ENCODE results near the gene MNT. TPM values are rescaled to one million over a fixed set of nuclear protein-coding genes. Genes with fewer than 3 reads are reported as not detected.

Gene MNT
- polyA plus RNA-seq, 1 donor from 2014 or later = 6.1 TPM

DNA sequence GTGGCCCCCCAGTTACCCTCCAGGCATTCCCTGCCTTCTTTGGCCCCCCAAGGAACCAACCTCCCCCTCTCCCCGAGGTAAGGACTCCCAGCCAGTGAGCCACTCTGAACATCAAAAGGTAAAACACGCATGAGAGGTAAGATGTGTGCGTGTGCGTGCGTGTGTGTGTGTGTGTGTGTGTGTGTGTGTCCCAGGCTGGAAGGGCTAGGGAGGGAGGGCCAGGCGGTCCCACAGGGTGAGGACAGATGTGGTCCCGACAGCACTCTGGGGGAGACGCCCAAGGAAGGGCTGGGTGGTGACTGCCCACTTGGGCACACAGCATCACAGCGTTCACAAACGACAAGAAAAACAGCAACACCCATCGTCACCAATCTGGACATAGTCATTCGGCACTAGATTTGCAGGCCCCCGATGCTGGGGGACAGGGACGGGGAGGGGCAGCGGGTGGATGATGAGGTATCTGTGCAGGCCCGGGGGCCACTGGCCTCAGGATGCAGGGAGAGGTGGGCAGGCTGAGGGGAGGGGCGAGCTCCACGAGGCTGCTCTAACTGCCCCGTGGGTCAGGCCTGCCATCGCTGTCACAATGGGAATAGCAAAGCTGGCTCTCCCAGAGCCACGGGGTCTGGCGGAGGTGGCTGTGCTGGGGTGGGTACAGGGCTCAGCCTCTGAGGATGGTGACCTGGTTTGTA lies 16.3 kb downstream of the MNT start:
- no peaks in the 10 kb centered on the region for H3K36me3 ChIP-seq (ENCODE audit: insufficient read depth, low read length)
- no peak overlapping the region for H3K4me2 ChIP-seq (ENCODE audit: low read length)
- H3K4me3 ChIP-seq (ENCODE audit: low read length) = no peak overlapping the region
- no peaks in the 10 kb centered on the region for H3K9me3 ChIP-seq (ENCODE audit: low read length)
- H3K27ac ChIP-seq (ENCODE audit: low read length) = no peak overlapping the region
- H3K79me2 ChIP-seq (replicated peaks; ENCODE audit: insufficient read depth, low read length) = peaks cover 2% of the 10 kb centered on the region
- no peak overlapping the region for H3K9ac ChIP-seq (ENCODE audit: low read length)
- H3K9me2 ChIP-seq (ENCODE audit: insufficient read depth, low read length) = no peaks in the 10 kb centered on the region
- H3K27me3 ChIP-seq (ENCODE audit: insufficient read depth, low read depth, low read length) = no peaks in the 10 kb centered on the region
- H4K20me1 ChIP-seq (ENCODE audit: insufficient read depth) = peaks cover 4% of the 10 kb centered on the region
- H3F3A ChIP-seq (ENCODE audit: insufficient read depth, low read length, poor library complexity, severe bottlenecking) = no peaks in the 10 kb centered on the region
- TF ChIP-seq EP300 (conservative IDR thresholded peaks at IDR 0.05; ENCODE audit: poor library complexity, severe bottlenecking) = no peak
- H2AFZ ChIP-seq (ENCODE audit: low read depth, low read length) = no peak overlapping the region

DNA sequence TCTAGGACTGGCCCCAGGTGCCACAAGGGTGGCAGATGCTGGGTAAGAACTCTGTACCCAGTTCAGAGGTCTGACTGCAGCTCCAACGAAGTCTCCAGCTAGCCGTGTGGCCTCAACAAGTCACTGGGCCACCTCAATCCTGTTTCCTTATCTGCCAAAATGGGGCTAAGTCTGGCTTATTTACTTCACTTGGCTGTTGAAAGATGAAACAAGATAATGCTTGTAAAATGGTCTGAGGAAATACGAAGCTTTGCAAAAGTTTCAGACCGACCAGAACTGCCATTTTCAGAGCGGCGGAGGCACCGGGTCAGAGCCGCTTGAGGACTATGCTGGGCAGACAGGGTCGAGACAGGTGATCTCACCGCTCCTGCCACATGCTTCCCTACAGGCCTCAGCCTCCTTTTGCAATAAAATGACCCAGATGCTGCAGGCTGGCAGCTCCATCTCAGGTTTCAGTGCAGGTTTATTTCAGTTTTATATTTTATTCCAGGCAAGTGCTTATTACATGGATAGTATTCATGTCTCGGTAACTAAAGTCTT lies 17.2 kb downstream of the MNT start:
- Histone ChIP-seq H3K79me2 (replicated peaks; ENCODE audit: insufficient read depth, low read length) (no peaks in the 10 kb centered on the region), H4K20me1 (ENCODE audit: insufficient read depth) (peaks cover 4% of the 10 kb centered on the region), H3K36me3 (ENCODE audit: insufficient read depth, low read length) (no peaks in the 10 kb centered on the region), H3K4me2 (ENCODE audit: low read length) (no peak overlapping the region), H3F3A (ENCODE audit: insufficient read depth, low read length, poor library complexity, severe bottlenecking) (no peaks in the 10 kb centered on the region), H3K4me3 (ENCODE audit: low read length) (no peak overlapping the region), H2AFZ (ENCODE audit: low read depth, low read length) (no peak overlapping the region), H3K9me2 (ENCODE audit: insufficient read depth, low read length) (no peaks in the 10 kb centered on the region), H3K9ac (ENCODE audit: low read length) (no peak overlapping the region), H3K9me3 (ENCODE audit: low read length) (no peaks in the 10 kb centered on the region), H3K27ac (ENCODE audit: low read length) (no peak overlapping the region), H3K27me3 (ENCODE audit: insufficient read depth, low read depth, low read length) (no peaks in the 10 kb centered on the region)
- TF ChIP-seq POLR2AphosphoS5 (IDR thresholded peaks at IDR 0.05) (no peak), EZH2 (IDR thresholded peaks at IDR 0.05; ENCODE audit: borderline replicate concordance, insufficient read depth, low read length, poor library complexity, severe bottlenecking) (no peak)
- TF ChIP-seq, protein P1, sequence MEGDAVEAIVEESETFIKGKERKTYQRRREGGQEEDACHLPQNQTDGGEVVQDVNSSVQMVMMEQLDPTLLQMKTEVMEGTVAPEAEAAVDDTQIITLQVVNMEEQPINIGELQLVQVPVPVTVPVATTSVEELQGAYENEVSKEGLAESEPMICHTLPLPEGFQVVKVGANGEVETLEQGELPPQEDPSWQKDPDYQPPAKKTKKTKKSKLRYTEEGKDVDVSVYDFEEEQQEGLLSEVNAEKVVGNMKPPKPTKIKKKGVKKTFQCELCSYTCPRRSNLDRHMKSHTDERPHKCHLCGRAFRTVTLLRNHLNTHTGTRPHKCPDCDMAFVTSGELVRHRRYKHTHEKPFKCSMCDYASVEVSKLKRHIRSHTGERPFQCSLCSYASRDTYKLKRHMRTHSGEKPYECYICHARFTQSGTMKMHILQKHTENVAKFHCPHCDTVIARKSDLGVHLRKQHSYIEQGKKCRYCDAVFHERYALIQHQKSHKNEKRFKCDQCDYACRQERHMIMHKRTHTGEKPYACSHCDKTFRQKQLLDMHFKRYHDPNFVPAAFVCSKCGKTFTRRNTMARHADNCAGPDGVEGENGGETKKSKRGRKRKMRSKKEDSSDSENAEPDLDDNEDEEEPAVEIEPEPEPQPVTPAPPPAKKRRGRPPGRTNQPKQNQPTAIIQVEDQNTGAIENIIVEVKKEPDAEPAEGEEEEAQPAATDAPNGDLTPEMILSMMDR (IDR thresholded peaks at IDR 0.05; ENCODE audit: poor library complexity, severe bottlenecking) = no peak

DNA sequence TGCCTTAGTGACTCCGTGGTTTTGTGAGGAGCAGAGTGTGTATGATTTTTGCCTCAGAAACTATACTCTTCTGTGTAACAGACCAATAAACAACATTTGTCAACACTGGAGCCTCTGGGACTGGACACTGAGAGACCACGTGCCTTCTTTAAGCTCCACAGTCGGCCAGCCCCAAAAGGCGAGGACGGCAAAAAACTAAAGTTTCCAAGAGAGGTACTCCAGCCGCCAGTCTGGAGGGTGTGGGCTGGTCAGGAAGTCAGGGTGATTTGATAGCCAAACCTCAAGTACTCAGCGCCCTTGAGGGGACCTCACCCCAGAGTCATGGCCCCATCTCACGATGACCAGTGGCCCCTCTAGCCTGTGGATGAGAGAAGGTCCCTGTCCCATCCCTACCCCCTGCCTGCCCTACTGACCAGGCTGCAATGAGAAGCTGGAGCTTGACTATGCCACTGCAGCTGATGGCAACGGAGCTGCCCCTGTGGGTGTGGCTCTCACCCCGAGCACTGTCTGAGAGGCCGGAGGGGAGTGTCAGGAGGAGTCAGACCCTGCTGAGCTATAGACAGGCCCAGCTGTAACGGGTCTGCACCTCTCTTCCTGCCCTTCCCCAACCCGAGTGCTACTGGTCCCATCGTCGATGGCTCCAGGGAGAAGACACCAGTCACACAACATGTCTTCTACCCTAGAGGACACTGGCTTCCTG lies 19.8 kb downstream of the MNT start:
- H3K9me2 ChIP-seq (ENCODE audit: insufficient read depth, low read length) = no peaks in the 10 kb centered on the region
- TF ChIP-seq, protein P2, sequence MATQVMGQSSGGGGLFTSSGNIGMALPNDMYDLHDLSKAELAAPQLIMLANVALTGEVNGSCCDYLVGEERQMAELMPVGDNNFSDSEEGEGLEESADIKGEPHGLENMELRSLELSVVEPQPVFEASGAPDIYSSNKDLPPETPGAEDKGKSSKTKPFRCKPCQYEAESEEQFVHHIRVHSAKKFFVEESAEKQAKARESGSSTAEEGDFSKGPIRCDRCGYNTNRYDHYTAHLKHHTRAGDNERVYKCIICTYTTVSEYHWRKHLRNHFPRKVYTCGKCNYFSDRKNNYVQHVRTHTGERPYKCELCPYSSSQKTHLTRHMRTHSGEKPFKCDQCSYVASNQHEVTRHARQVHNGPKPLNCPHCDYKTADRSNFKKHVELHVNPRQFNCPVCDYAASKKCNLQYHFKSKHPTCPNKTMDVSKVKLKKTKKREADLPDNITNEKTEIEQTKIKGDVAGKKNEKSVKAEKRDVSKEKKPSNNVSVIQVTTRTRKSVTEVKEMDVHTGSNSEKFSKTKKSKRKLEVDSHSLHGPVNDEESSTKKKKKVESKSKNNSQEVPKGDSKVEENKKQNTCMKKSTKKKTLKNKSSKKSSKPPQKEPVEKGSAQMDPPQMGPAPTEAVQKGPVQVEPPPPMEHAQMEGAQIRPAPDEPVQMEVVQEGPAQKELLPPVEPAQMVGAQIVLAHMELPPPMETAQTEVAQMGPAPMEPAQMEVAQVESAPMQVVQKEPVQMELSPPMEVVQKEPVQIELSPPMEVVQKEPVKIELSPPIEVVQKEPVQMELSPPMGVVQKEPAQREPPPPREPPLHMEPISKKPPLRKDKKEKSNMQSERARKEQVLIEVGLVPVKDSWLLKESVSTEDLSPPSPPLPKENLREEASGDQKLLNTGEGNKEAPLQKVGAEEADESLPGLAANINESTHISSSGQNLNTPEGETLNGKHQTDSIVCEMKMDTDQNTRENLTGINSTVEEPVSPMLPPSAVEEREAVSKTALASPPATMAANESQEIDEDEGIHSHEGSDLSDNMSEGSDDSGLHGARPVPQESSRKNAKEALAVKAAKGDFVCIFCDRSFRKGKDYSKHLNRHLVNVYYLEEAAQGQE (IDR thresholded peaks at IDR 0.05; ENCODE audit: borderline replicate concordance) = no peak
- TF ChIP-seq SMC3 (conservative IDR thresholded peaks at IDR 0.05; ENCODE audit: poor library complexity) (no peak), EZH2 (IDR thresholded peaks at IDR 0.05; ENCODE audit: borderline replicate concordance, insufficient read depth, low read length, poor library complexity, severe bottlenecking) (no peak), RAD21 (conservative IDR thresholded peaks at IDR 0.05) (no peak), EP300 (conservative IDR thresholded peaks at IDR 0.05; ENCODE audit: poor library complexity, severe bottlenecking) (no peak), POLR2AphosphoS5 (IDR thresholded peaks at IDR 0.05) (no peak), MXI1 (conservative IDR thresholded peaks at IDR 0.05; ENCODE audit: poor library complexity, severe bottlenecking) (no peak), TAF1 (IDR thresholded peaks at IDR 0.05; ENCODE audit: low read depth) (no peak)
- TF ChIP-seq, protein P1 (IDR thresholded peaks at IDR 0.05; ENCODE audit: poor library complexity, severe bottlenecking) = no peak
- peaks cover 4% of the 10 kb centered on the region for H4K20me1 ChIP-seq (ENCODE audit: insufficient read depth)
- H3K36me3 ChIP-seq (ENCODE audit: insufficient read depth, low read length) = no peaks in the 10 kb centered on the region
- H3K9ac ChIP-seq (ENCODE audit: low read length) = no peak overlapping the region
- H3K27me3 ChIP-seq (ENCODE audit: insufficient read depth, low read depth, low read length) = no peaks in the 10 kb centered on the region
- no peak overlapping the region for H2AFZ ChIP-seq (ENCODE audit: low read depth, low read length)
- no peaks in the 10 kb centered on the region for H3K79me2 ChIP-seq (replicated peaks; ENCODE audit: insufficient read depth, low read length)
- no peak overlapping the region for H3K4me2 ChIP-seq (ENCODE audit: low read length)
- no peak overlapping the region for H3K27ac ChIP-seq (ENCODE audit: low read length)
- no peaks in the 10 kb centered on the region for H3F3A ChIP-seq (ENCODE audit: insufficient read depth, low read length, poor library complexity, severe bottlenecking)
- no peaks in the 10 kb centered on the region for H3K9me3 ChIP-seq (ENCODE audit: low read length)
- no peak overlapping the region for H3K4me3 ChIP-seq (ENCODE audit: low read length)

Data from neural cell (in vitro differentiated cells).